Measurements from ENCODE around the gene IQGAP2.
"Not testable (repeated sequence)": the region's sequence is repeated elsewhere in the genome, so short reads cannot be mapped to it uniquely, and the experiment has no call there.

Gene IQGAP2

GRCh38 chr5:76366596-76366995 is 36.5 kb upstream of the IQGAP2 start:
- no peak overlapping the region for H3K4me3 ChIP-seq (replicated peaks; ENCODE audit: low read depth, low read length)
- no peak for TF ChIP-seq CTCF (IDR thresholded peaks at IDR 0.05; ENCODE audit: insufficient read depth, low read length, poor library complexity, severe bottlenecking)
- no peaks in the 10 kb centered on the region for H3K36me3 ChIP-seq (ENCODE audit: control insufficient read depth, insufficient read depth, low read length)
- DNase-seq (ENCODE audit: extremely low read depth, insufficient read length), result no peak
- no peaks in the 10 kb centered on the region for H3K27me3 ChIP-seq (replicated peaks; ENCODE audit: control insufficient read depth, insufficient read depth, low read length)

GRCh38 chr5:76367623-76368371 is 35.3 kb upstream of the IQGAP2 start:
- no peaks in the 10 kb centered on the region for H3K27me3 ChIP-seq (replicated peaks; ENCODE audit: control insufficient read depth, insufficient read depth, low read length)
- no peaks in the 10 kb centered on the region for H3K36me3 ChIP-seq (ENCODE audit: control insufficient read depth, insufficient read depth, low read length)
- no peak for TF ChIP-seq CTCF (IDR thresholded peaks at IDR 0.05; ENCODE audit: insufficient read depth, low read length, poor library complexity, severe bottlenecking)
- DNase-seq (ENCODE audit: extremely low read depth, insufficient read length), result peak; percentile 20
- no peak overlapping the region for H3K4me3 ChIP-seq (replicated peaks; ENCODE audit: low read depth, low read length)

- no peaks in the 10 kb centered on the region for H3K36me3 ChIP-seq (ENCODE audit: control insufficient read depth, insufficient read depth, low read length)
- no peak for TF ChIP-seq CTCF (IDR thresholded peaks at IDR 0.05; ENCODE audit: insufficient read depth, low read length, poor library complexity, severe bottlenecking)
- no peaks in the 10 kb centered on the region for H3K27me3 ChIP-seq (replicated peaks; ENCODE audit: control insufficient read depth, insufficient read depth, low read length)
- no peak overlapping the region for H3K4me3 ChIP-seq (replicated peaks; ENCODE audit: low read depth, low read length)
- DNase-seq (ENCODE audit: extremely low read depth, insufficient read length), result no peak
Measured at GRCh38 chr5:76368941-76369340, 34.1 kb upstream of the IQGAP2 start.

GRCh38 chr5:76369668-76370067 is 33.4 kb upstream of the IQGAP2 start:
- DNase-seq (ENCODE audit: extremely low read depth, insufficient read length); H3K36me3 ChIP-seq (ENCODE audit: control insufficient read depth, insufficient read depth, low read length); H3K4me3 ChIP-seq (replicated peaks; ENCODE audit: low read depth, low read length); H3K27me3 ChIP-seq (replicated peaks; ENCODE audit: control insufficient read depth, insufficient read depth, low read length): not testable (repeated sequence)

GRCh38 chr5:76371960-76372322 is 31.1 kb upstream of the IQGAP2 start:
- no peak for DNase-seq (ENCODE audit: extremely low read depth, insufficient read length)
- no peak for TF ChIP-seq CTCF (IDR thresholded peaks at IDR 0.05; ENCODE audit: insufficient read depth, low read length, poor library complexity, severe bottlenecking)
- Histone ChIP-seq H3K27me3 (replicated peaks; ENCODE audit: control insufficient read depth, insufficient read depth, low read length) (no peaks in the 10 kb centered on the region), H3K4me3 (replicated peaks; ENCODE audit: low read depth, low read length) (no peak overlapping the region), H3K36me3 (ENCODE audit: control insufficient read depth, insufficient read depth, low read length) (no peaks in the 10 kb centered on the region)

GRCh38 chr5:76372323-76373054 is 30.6 kb upstream of the IQGAP2 start:
- no peaks in the 10 kb centered on the region for H3K27me3 ChIP-seq (replicated peaks; ENCODE audit: control insufficient read depth, insufficient read depth, low read length)
- TF ChIP-seq CTCF (IDR thresholded peaks at IDR 0.05; ENCODE audit: insufficient read depth, low read length, poor library complexity, severe bottlenecking), result no peak
- H3K4me3 ChIP-seq (replicated peaks; ENCODE audit: low read depth, low read length), result no peak overlapping the region
- DNase-seq (ENCODE audit: extremely low read depth, insufficient read length), result no peak
- H3K36me3 ChIP-seq (ENCODE audit: control insufficient read depth, insufficient read depth, low read length), result no peaks in the 10 kb centered on the region

All from GM06990 (cell line).